Adrenal gland (tissue), 5 donors: ENCODE data around the gene PCP4.

Experiments used
- CTCF ChIP-seq, 6 experiments: fragments of 450-650 bp in 4 of 6; fragments of 200-600 bp in 2 of 6; sonication (generic) in 1 of 6; IDR thresholded peaks; 1 replicate in 5 of 6; 2 replicates in 1 of 6; pipeline versions ENCODE4 v1.5.1 to v1.8.0; 2016 to 2021; ENCODE audit warnings: antibody characterized with exemption in 6 of 6, mild to moderate bottlenecking in 2 of 6, moderate library complexity in 1 of 6
- POLR2A ChIP-seq, 2 donors: fragments of 450-650 bp; IDR thresholded peaks; one replicate each; pipeline ENCODE4 v1.6.1; 2017; ENCODE audit warnings: antibody characterized with exemption in 2 of 2, mild to moderate bottlenecking in 2 of 2, moderate library complexity in 1 of 2
- donor health status: DM: no; HTN: no; CAD: no.

DNA sequence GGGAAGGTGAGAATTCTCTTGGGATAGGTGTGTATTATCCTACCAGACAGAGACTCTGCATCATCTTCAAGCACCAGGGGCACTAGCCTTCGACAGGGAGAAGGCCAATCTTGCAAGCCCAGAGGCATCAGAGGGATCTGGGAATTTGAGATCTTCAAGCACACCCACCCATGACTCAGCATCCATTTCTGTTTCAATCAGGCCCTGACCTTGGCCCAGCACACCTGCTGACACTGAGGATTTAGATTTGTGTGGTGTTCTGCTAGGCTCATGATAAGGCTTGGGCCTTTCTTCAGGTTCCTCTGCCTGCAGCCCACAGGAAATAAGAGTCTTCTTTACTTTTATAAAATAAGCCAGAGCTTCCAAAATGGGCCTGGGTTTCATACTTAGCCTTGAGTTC is 6.6 kb upstream of the PCP4 start:
- TF ChIP-seq POLR2A (IDR thresholded peaks at IDR 0.05) (no peak), CTCF (IDR thresholded peaks at IDR 0.05) (no peak)
